Neural crest cell (in vitro differentiated cells): Measurements from ENCODE around the gene GPHN. TPM values are rescaled to one million over a fixed set of nuclear protein-coding genes. Genes with fewer than 3 reads are reported as not detected.
"Not testable (repeated sequence)": the region's sequence is repeated elsewhere in the genome, so short reads cannot be mapped to it uniquely, and the experiment has no call there.

Experiments used
- DNase-seq: peaks from one replicate; pipeline ENCODE4 v3.0.0; 2021; ENCODE audit warnings: low read depth, mixed read lengths, low spot score
- H3K27ac Mint-ChIP-seq: one replicate; pipeline ENCODE4 v1.8.0; 2021; ENCODE audit warnings: mild to moderate bottlenecking, mixed read lengths; ENCODE audit not compliant: unreplicated experiment
- H3K27me3 Mint-ChIP-seq: 2 replicates; pipeline ENCODE4 v1.8.0; 2021; ENCODE audit warnings: low read depth, mild to moderate bottlenecking, mixed read lengths
- H3K36me3 Mint-ChIP-seq: 2 replicates; pipeline ENCODE4 v1.8.0; 2021; ENCODE audit warnings: low read depth, mild to moderate bottlenecking, mixed read lengths
- H3K4me1 Mint-ChIP-seq: 2 replicates; pipeline ENCODE4 v1.8.0; 2021; ENCODE audit warnings: mixed read lengths
- H3K4me3 Mint-ChIP-seq: one replicate; pipeline ENCODE4 v1.8.0; 2021; ENCODE audit warnings: mild to moderate bottlenecking, mixed read lengths
- H3K9me3 Mint-ChIP-seq: 2 replicates; pipeline ENCODE4 v1.8.0; 2021; ENCODE audit warnings: mixed read lengths
- total RNA-seq: library from RNA; stranded (reverse); gene quantifications from 2 replicates; pipeline ENCODE4 v1.2.1, GENCODE V29; 2021
- TF ChIP-seq, protein P1 (sequence below): fragments of 200-600 bp; sonication (generic); conservative IDR thresholded peaks from 2 replicates; pipeline ENCODE4 v1.5.0; 2021; ENCODE audit warnings: antibody characterized with exemption, mild to moderate bottlenecking

GPHN gene
- total RNA-seq, 1 donor from 2014 or later: 43.5 TPM

DNA sequence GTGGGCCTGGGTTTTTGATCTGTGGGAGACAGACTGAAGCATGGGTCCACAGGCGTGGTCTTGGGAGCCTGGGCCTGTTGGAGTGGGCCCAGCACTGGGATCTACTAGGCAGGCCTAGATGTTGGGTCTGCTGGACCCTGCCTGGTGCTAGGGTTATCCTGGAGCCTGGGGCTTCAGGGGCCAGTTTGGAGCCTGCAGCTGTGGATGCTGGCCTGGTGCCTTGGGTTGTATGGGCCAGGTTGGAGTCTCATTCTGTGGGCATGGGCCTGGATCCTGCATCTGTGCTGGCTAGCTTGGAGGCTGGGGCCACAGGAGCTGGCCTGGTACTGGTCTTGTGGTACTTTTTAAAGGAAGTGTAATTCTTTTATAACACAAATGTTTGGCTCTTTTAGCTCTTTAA lies 68.0 kb downstream of the GPHN start:
- Mint-ChIP-seq H3K4me1 (no peaks in the 10 kb centered on the region), H3K36me3 (peaks cover 48% of the 10 kb centered on the region), H3K9me3 (peaks cover 36% of the 10 kb centered on the region), H3K27me3 (no peaks in the 10 kb centered on the region), H3K4me3 (no peak overlapping the region), H3K27ac (no peak overlapping the region)
- TF ChIP-seq, protein P1, sequence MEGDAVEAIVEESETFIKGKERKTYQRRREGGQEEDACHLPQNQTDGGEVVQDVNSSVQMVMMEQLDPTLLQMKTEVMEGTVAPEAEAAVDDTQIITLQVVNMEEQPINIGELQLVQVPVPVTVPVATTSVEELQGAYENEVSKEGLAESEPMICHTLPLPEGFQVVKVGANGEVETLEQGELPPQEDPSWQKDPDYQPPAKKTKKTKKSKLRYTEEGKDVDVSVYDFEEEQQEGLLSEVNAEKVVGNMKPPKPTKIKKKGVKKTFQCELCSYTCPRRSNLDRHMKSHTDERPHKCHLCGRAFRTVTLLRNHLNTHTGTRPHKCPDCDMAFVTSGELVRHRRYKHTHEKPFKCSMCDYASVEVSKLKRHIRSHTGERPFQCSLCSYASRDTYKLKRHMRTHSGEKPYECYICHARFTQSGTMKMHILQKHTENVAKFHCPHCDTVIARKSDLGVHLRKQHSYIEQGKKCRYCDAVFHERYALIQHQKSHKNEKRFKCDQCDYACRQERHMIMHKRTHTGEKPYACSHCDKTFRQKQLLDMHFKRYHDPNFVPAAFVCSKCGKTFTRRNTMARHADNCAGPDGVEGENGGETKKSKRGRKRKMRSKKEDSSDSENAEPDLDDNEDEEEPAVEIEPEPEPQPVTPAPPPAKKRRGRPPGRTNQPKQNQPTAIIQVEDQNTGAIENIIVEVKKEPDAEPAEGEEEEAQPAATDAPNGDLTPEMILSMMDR: no peak
- DNase-seq: no peak

GRCh38 chr14:66587753-66588152 lies 79.8 kb downstream of the GPHN start:
- not testable (repeated sequence) for H3K4me3 Mint-ChIP-seq, DNase-seq, H3K4me1 Mint-ChIP-seq, H3K27me3 Mint-ChIP-seq, H3K27ac Mint-ChIP-seq
- Mint-ChIP-seq H3K36me3 (peaks cover 48% of the 10 kb centered on the region), H3K9me3 (peaks cover 35% of the 10 kb centered on the region)

- Mint-ChIP-seq H3K27ac (no peak overlapping the region), H3K4me1 (no peaks in the 10 kb centered on the region), H3K9me3 (peaks cover 23% of the 10 kb centered on the region), H3K4me3 (no peak overlapping the region), H3K36me3 (peaks cover 35% of the 10 kb centered on the region), H3K27me3 (no peaks in the 10 kb centered on the region)
- TF ChIP-seq, protein P1: no peak
- no peak for DNase-seq
Observed at GRCh38 chr14:66595394-66595793, 87.4 kb downstream of the GPHN start.

DNA sequence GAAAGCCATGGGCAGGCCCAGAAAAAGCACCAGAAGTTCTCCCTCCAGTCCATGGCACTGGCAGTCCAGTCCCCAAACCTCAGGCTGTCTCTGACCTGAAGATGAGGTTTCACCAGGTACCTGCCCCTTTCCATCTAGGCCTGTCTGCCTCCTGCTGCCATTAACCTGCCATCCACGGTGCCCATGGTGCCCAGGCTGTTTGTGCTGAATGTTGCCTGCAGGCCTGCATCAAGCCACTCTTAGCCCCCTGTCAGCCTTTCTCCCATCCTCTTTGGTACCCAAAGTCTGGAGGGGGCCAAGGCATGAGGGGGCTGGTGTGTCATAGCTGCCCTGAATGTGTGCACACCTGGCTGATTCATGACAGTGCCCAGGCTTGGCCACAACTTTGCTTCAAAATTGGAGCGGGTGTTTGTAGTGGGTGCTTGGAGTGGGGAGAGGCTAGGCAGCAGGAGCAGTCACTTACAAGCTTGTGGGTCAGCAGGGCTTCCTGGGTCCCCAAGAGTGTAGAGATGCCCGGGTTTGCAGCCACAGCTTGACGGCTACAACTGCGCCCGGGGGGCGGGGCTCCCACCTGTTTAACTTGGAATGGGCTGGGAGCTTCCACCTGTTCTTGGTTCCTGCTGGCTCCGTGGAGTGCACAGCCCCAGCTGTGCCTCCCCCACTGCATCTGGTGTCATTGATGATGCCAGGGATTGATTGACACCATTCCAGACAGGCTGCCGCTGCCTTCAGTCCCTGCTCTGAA lies 88.5 kb downstream of the GPHN start:
- Mint-ChIP-seq H3K4me3 (no peak overlapping the region), H3K27ac (no peak overlapping the region), H3K36me3 (peaks cover 33% of the 10 kb centered on the region), H3K27me3 (no peaks in the 10 kb centered on the region), H3K4me1 (no peaks in the 10 kb centered on the region), H3K9me3 (peaks cover 21% of the 10 kb centered on the region)
- TF ChIP-seq, protein P1: no peak
- DNase-seq: no peak

DNA sequence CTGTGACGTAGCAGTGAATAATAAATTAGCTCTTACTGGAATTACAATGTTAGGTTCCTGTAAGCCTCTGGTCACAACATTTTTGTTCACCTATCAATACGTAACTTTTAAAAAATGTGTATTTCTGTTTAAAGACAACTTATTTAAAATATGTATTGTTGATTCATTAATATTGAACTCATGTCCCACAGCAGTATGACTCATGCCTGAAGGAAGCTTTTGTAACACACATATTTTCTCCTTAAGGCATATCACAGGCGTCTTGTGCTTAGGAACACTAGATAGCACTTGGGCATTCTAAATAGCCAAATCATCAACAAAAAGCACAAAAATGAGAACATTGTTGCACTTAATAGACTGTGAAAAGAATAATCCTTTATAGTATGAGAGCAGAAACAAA lies 92.5 kb downstream of the GPHN start:
- DNase-seq: no peak
- peaks cover 14% of the 10 kb centered on the region for H3K36me3 Mint-ChIP-seq
- no peaks in the 10 kb centered on the region for H3K4me1 Mint-ChIP-seq
- no peak overlapping the region for H3K27ac Mint-ChIP-seq
- H3K9me3 Mint-ChIP-seq: peaks cover 6% of the 10 kb centered on the region
- no peaks in the 10 kb centered on the region for H3K27me3 Mint-ChIP-seq
- TF ChIP-seq, protein P1: no peak
- H3K4me3 Mint-ChIP-seq: no peak overlapping the region

GRCh38 chr14:66601932-66602578 lies 94.1 kb downstream of the GPHN start:
- no peak for DNase-seq
- H3K9me3 Mint-ChIP-seq: peaks cover 6% of the 10 kb centered on the region
- peaks cover 7% of the 10 kb centered on the region for H3K4me1 Mint-ChIP-seq
- no peak overlapping the region for H3K4me3 Mint-ChIP-seq
- no peak overlapping the region for H3K27ac Mint-ChIP-seq
- no peaks in the 10 kb centered on the region for H3K27me3 Mint-ChIP-seq
- H3K36me3 Mint-ChIP-seq: peaks cover 7% of the 10 kb centered on the region
- TF ChIP-seq, protein P1: no peak
